Esophagus squamous epithelium (tissue), 4 donors: Measurements from ENCODE around the gene ALDH1A2.

Experiments used
- CTCF ChIP-seq, 6 experiments: fragments of 450-650 bp in 4 of 6; fragments of 200-600 bp in 2 of 6; sonication (generic) in 2 of 6; IDR thresholded peaks; one replicate each; pipeline ENCODE4 v1.5.1; 2016 to 2019; ENCODE audit warnings: antibody characterized with exemption in 6 of 6, mild to moderate bottlenecking in 4 of 6, moderate library complexity in 4 of 6
- POLR2A ChIP-seq, 4 donors: fragments of 450-650 bp; IDR thresholded peaks; one replicate each; pipeline ENCODE4 v1.6.1; 2017; ENCODE audit warnings: antibody characterized with exemption in 4 of 4, mild to moderate bottlenecking in 4 of 4, moderate library complexity in 3 of 4

GRCh38 chr15:58058729-58059128, 6.8 kb downstream of the ALDH1A2 start:
- TF ChIP-seq CTCF (IDR thresholded peaks at IDR 0.05) (no peak), POLR2A (IDR thresholded peaks at IDR 0.05) (no peak)
